Smooth muscle cell (in vitro differentiated cells): Measurements from ENCODE around the gene ZMYND11. TPM values are rescaled to one million over a fixed set of nuclear protein-coding genes. Genes with fewer than 3 reads are reported as not detected.
"Not testable (repeated sequence)": the region's sequence is repeated elsewhere in the genome, so short reads cannot be mapped to it uniquely, and the experiment has no call there.

ENCODE experiments used
- DNase-seq: peaks from one replicate; lab custom pipeline; 2025; ENCODE audit not compliant: unreplicated experiment; lab: John Stamatoyannopoulos, UW
- H2AFZ ChIP-seq: fragments of 200-600 bp; sonication (generic); 2 replicates; pipeline ENCODE4 v1.6.0; 2016; ENCODE audit warnings: antibody characterized with exemption, low read depth, mild to moderate bottlenecking
- H3F3A ChIP-seq: fragments of 200-600 bp; sonication (generic); 2 replicates; pipeline ENCODE4 v1.6.0; 2017; ENCODE audit warnings: antibody characterized with exemption, low read depth
- H3K27ac ChIP-seq: fragments of 200-600 bp; sonication (generic); 2 replicates; pipeline ENCODE4 v1.5.1; 2016; ENCODE audit warnings: low read depth, mild to moderate bottlenecking
- H3K27me3 ChIP-seq: fragments of 200-600 bp; sonication (generic); 2 replicates; pipeline ENCODE4 v1.6.1; 2016; ENCODE audit warnings: low read depth, mild to moderate bottlenecking
- H3K36me3 ChIP-seq: fragments of 200-600 bp; sonication (generic); 2 replicates; pipeline ENCODE4 v1.5.1; 2016; ENCODE audit warnings: low read depth
- H3K4me1 ChIP-seq: fragments of 200-600 bp; sonication (generic); 2 replicates; pipeline ENCODE4 v1.5.1; 2016; ENCODE audit warnings: low read depth
- H3K4me2 ChIP-seq: fragments of 200-600 bp; sonication (generic); 2 replicates; pipeline ENCODE4 v1.6.0; 2016; ENCODE audit warnings: mild to moderate bottlenecking
- H3K4me3 ChIP-seq: fragments of 200-600 bp; sonication (generic); 2 replicates; pipeline ENCODE4 v1.5.1; 2016; ENCODE audit warnings: mild to moderate bottlenecking
- H3K79me2 ChIP-seq: fragments of 200-600 bp; sonication (generic); 2 replicates; pipeline ENCODE4 v1.6.0; 2016; ENCODE audit warnings: low read depth, mild to moderate bottlenecking
- H3K9ac ChIP-seq: fragments of 200-600 bp; sonication (generic); 2 replicates; pipeline ENCODE4 v1.6.0; 2016; ENCODE audit warnings: low read depth
- H3K9me3 ChIP-seq: fragments of 200-600 bp; sonication (generic); replicated peaks from 2 replicates; pipeline ENCODE4 v1.5.1; 2016; ENCODE audit warnings: low read depth
- H4K20me1 ChIP-seq: fragments of 200-600 bp; sonication (generic); 2 replicates; pipeline ENCODE4 v1.6.0; 2016; ENCODE audit warnings: low read depth
- WGBS: methylation state at CpG from one replicate; pipeline ENCODE4 v1.1.7; 2016; ENCODE audit warnings: low lambda C conversion rate; 5-methylcytosine and 5-hydroxymethylcytosine counted together
- polyA plus RNA-seq: library from polyadenylated mRNA; unstranded; fragments of >200 nt; fragmentation: Nextera tagmentation; extraction: Ambion mirVana; gene quantifications from 2 replicates; pipeline ENCODE4 v1.2.1, GENCODE V29; 2016
- total RNA-seq: library from RNA; depleted of rRNA; stranded (reverse); fragments of >200 nt; gene quantifications from 2 replicates; pipeline ENCODE4 v1.2.3, GENCODE V29; 2014
- TF ChIP-seq, protein P1 (sequence below): fragments of 200-600 bp; sonication (generic); IDR thresholded peaks from 2 replicates; pipeline ENCODE4 v1.5.1; 2017; ENCODE audit warnings: borderline replicate concordance, mild to moderate bottlenecking, antibody characterized with exemption; ENCODE audit not compliant: insufficient read depth, poor library complexity, severe bottlenecking

The ZMYND11 gene
- total and polyA plus RNA-seq, 2 experiments from 2014 or later = 33.7 to 66.3 TPM

DNA sequence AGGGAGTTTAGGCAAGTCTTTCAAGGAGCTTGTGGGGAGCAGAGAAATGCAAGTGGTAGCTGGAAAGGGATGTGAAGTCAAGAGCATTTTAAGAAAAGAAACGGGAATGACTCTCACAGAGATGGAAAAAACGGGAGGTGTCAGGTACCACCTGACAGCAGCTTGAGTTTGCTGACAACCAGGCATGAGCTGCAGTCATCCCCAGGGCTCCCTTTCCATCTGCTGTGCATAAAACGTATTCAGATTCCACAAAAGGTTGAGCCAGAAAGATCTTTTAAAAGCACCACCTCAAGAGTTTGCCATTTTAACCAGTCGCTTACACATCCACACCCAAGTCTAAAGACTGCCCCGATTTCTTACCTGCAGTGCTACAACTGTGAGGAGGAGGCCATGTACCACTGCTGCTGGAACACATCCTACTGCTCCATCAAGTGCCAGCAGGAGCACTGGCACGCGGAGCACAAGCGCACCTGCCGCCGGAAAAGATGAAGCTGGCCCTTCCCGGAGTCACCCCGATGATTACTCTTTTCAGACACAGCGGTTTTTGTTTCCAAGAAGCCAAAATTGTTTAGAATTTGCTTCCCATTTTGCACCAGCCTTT lies 116.8 kb downstream of the ZMYND11 start:
- H3K4me1 ChIP-seq = no peaks in the 10 kb centered on the region
- no peaks in the 10 kb centered on the region for H3F3A ChIP-seq
- H2AFZ ChIP-seq = no peak overlapping the region
- no peak for DNase-seq
- H3K27me3 ChIP-seq = no peaks in the 10 kb centered on the region
- no peaks in the 10 kb centered on the region for H3K79me2 ChIP-seq
- H3K4me2 ChIP-seq = no peak overlapping the region
- H4K20me1 ChIP-seq = no peaks in the 10 kb centered on the region
- no peak overlapping the region for H3K27ac ChIP-seq
- TF ChIP-seq, protein P1, sequence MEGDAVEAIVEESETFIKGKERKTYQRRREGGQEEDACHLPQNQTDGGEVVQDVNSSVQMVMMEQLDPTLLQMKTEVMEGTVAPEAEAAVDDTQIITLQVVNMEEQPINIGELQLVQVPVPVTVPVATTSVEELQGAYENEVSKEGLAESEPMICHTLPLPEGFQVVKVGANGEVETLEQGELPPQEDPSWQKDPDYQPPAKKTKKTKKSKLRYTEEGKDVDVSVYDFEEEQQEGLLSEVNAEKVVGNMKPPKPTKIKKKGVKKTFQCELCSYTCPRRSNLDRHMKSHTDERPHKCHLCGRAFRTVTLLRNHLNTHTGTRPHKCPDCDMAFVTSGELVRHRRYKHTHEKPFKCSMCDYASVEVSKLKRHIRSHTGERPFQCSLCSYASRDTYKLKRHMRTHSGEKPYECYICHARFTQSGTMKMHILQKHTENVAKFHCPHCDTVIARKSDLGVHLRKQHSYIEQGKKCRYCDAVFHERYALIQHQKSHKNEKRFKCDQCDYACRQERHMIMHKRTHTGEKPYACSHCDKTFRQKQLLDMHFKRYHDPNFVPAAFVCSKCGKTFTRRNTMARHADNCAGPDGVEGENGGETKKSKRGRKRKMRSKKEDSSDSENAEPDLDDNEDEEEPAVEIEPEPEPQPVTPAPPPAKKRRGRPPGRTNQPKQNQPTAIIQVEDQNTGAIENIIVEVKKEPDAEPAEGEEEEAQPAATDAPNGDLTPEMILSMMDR = no peak
- no peaks in the 10 kb centered on the region for H3K9me3 ChIP-seq
- no peak overlapping the region for H3K4me3 ChIP-seq
- no peak overlapping the region for H3K9ac ChIP-seq
- H3K36me3 ChIP-seq = peaks cover 17% of the 10 kb centered on the region
- 98% methylated on average over 13 of the region's 13 CpGs for WGBS

DNA sequence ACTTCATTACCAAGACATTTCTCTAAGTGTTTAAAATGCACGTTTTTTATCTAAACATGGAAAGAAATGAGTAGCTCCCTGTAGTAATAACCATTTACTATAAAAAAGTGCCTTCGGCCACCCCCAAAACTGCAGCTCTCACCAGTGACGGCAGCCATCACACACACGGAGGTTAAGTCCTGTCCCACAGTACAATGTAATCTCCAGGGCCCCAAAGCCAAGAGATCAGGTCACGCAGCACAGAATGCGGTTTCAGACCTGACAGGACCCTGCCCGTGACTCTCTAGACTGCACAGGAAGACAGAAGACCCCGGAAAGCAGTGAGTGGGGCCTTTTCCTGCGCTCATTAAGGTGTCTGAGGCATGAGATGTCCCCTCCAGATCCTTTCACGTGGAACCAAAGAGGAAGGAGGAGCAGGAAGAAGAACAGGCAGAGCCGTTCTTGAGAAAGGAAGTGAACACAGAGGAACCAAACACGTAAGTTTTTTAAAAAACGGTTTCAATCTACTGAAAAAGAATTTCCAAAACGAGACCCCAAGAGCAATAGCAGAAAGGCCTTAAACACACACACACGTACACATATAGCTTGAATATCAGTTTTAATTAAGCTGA lies 125.7 kb downstream of the ZMYND11 start:
- WGBS = 92% methylated on average over 15 of the region's 15 CpGs
- Histone ChIP-seq H3K4me1 (no peaks in the 10 kb centered on the region), H3K27ac (no peak overlapping the region), H3F3A (no peaks in the 10 kb centered on the region), H3K4me2 (no peak overlapping the region), H3K9ac (no peak overlapping the region), H3K36me3 (no peaks in the 10 kb centered on the region), H2AFZ (no peak overlapping the region), H3K4me3 (no peak overlapping the region), H3K27me3 (no peaks in the 10 kb centered on the region), H4K20me1 (no peaks in the 10 kb centered on the region), H3K79me2 (no peaks in the 10 kb centered on the region), H3K9me3 (no peaks in the 10 kb centered on the region)
- DNase-seq = no peak
- TF ChIP-seq, protein P1 = no peak

DNA sequence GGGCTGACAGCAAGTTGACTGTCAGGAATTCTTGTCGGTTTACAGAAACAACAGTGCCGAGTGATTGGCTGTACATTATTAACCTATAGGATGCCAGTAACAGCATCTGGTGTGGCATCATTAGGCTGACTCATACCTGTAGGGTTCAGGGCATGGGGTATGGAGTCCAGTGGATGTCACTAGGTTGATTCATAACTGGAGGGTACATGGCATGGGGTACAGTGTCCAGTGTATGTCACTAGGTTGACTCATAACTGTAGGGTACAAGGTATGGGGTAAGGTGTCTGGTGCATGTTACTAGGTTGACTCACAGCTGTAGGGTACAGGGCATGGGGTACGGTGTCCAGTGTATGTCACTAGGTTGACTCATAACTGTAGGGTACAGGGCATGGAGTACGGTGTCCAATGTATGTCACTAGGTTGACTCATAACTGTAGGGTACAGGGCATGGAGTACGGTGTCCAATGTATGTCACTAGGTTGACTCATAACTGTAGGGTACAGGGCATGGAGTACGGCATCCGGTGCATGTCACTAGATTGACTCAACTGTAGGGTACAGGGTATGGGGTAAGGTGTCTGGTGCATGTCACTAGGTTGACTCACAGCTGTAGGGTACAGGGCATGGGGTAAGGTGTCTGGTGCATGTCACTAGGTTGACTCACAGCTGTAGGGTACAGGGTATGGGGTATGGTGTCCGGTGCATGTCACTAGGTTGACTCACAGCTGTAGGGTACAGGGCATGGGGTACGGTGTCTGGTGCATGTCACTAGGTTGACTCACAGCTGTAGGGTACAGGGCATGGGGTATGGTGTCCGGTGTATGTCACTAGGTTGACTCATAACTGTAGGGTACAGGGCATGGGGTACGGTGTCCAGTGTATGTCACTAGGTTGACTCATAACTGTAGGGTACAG lies 129.2 kb downstream of the ZMYND11 start:
- H3K79me2 ChIP-seq, H3K36me3 ChIP-seq, H3K9ac ChIP-seq, DNase-seq, H4K20me1 ChIP-seq, H3K4me1 ChIP-seq, H3K9me3 ChIP-seq, H3F3A ChIP-seq, H3K27me3 ChIP-seq, H3K4me3 ChIP-seq, H3K4me2 ChIP-seq, H2AFZ ChIP-seq: not testable (repeated sequence)
- peak overlapping the region; percentile 17 for H3K27ac ChIP-seq
- 77% methylated on average over 11 of the region's 11 CpGs for WGBS

DNA sequence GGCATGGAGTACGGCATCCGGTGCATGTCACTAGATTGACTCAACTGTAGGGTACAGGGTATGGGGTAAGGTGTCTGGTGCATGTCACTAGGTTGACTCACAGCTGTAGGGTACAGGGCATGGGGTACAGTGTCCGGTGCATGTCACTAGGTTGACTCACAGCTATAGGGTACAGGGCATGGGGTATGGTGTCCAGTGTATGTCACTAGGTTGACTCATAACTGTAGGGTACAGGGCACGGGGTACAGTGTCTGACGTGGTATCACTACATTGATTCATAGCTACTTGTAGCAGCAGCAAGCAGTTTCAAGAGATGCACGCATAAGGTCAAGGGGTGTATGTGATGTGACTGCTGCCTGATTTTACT lies 129.8 kb downstream of the ZMYND11 start:
- H3K79me2 ChIP-seq = not testable (repeated sequence)
- 93% methylated on average over 6 of the region's 6 CpGs for WGBS

DNA sequence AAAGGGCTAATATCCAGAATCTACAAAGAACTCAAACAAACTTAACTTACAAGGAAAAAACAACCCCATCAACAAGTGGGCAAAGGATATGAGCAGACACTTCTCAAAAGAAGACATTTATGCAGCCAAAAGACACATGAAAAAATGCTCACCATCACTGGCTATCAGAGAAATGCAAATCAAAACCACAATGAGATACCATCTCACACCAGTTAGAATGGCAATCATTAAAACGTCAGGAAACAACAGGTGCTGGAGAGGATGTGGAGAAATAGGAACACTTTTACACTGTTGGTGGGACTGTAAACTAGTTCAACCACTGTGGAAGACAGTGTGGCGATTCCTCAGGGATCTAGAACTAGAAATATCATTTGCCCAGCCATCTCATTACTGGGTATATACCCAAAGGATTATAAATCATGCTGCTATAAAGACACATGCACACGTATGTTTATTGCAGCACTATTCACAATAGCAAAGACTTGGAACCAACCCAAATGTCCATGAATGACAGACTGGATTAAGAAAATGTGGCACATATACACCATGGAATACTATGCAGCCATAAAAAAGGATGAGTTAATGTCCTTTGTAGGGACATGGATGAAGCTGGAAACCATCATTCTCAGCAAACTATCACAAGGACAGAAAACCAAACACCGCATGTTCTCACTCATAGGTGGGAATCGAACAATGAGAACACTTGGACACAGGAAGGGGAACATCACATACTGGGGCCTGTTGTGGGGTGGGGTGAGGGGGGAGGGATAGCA lies 130.7 kb downstream of the ZMYND11 start:
- not testable (repeated sequence) for H3K4me3 ChIP-seq, H3K27ac ChIP-seq, H3K79me2 ChIP-seq, H4K20me1 ChIP-seq, H2AFZ ChIP-seq, H3K9ac ChIP-seq, H3K9me3 ChIP-seq, H3K4me1 ChIP-seq, H3K36me3 ChIP-seq, DNase-seq, H3F3A ChIP-seq, H3K27me3 ChIP-seq, H3K4me2 ChIP-seq
- 92% methylated on average over 5 of the region's 5 CpGs for WGBS

More for the DNA sequence above, 129.8 kb downstream of the ZMYND11 start:
- not testable (repeated sequence) for H3K9ac ChIP-seq, H3F3A ChIP-seq, DNase-seq, H3K27me3 ChIP-seq, H3K36me3 ChIP-seq, H3K4me2 ChIP-seq, H3K4me3 ChIP-seq, H3K27ac ChIP-seq, H2AFZ ChIP-seq, H4K20me1 ChIP-seq, H3K9me3 ChIP-seq, H3K4me1 ChIP-seq
